ENCODE data around the gene SNX5. TPM values are rescaled to one million over a fixed set of nuclear protein-coding genes. Genes with fewer than 3 reads are reported as not detected.

The SNX5 gene
- total and polyA plus RNA-seq, 5 experiments from 2014 or later, result 38.8 to 68.2 (median 56.9) TPM

GRCh38 chr20:18005170-18005989 lies 36.8 kb upstream of the SNX5 start:
- POLR2A ChIA-PET, result no interaction called here
- ATAC-seq, result no peak
- peaks cover 0 to 17% (median 0%) of the 10 kb centered on the region in 4 donors for H3K4me1 Mint-ChIP-seq
- H3K36me3 Mint-ChIP-seq, result no peaks in the 10 kb centered on the region
- no peak for DNase-seq
- peak overlapping the region in 1 of 10 donors; percentile 57 for H3K27ac Mint-ChIP-seq
- H3K4me3 Mint-ChIP-seq, result peak overlapping the region in 1 of 10 donors; percentile 2
- peaks cover 0 to 4% (median 0%) of the 10 kb centered on the region in 5 donors for H3K27me3 Mint-ChIP-seq
- no peaks in the 10 kb centered on the region for H3K9me3 Mint-ChIP-seq

GRCh38 chr20:18004384-18005031 lies 35.9 kb upstream of the SNX5 start:
- H3K27ac Mint-ChIP-seq, result peak overlapping the region in 1 of 10 donors; percentile 58
- H3K4me1 Mint-ChIP-seq, result peaks cover 0 to 17% (median 0%) of the 10 kb centered on the region in 4 donors
- H3K36me3 Mint-ChIP-seq, result no peaks in the 10 kb centered on the region
- ATAC-seq (no peak), DNase-seq (no peak)
- H3K4me3 Mint-ChIP-seq, result no peak overlapping the region
- POLR2A ChIA-PET, result no interaction called here
- H3K27me3 Mint-ChIP-seq, result peaks cover 2 to 5% (median 2%) of the 10 kb centered on the region in 5 donors
- H3K9me3 Mint-ChIP-seq, result no peaks in the 10 kb centered on the region

GRCh38 chr20:18003897-18004296 lies 35.3 kb upstream of the SNX5 start:
- POLR2A ChIA-PET, result no interaction called here
- DNase-seq (no peak), ATAC-seq (no peak)
- Mint-ChIP-seq H3K27me3 (peaks cover 2 to 9% (median 5%) of the 10 kb centered on the region in 5 donors), H3K36me3 (no peaks in the 10 kb centered on the region), H3K4me3 (no peak overlapping the region), H3K9me3 (no peaks in the 10 kb centered on the region), H3K27ac (peak overlapping the region in 2 of 10 donors; percentile 8 to 58), H3K4me1 (peaks cover 0 to 17% (median 0%) of the 10 kb centered on the region in 4 donors)

GRCh38 chr20:18001131-18001921 lies 32.7 kb upstream of the SNX5 start:
- DNase-seq, result no peak
- ATAC-seq, result no peak
- H3K27ac Mint-ChIP-seq, result no peak overlapping the region
- H3K4me1 Mint-ChIP-seq, result peaks cover 0 to 24% (median under 1%) of the 10 kb centered on the region in 4 donors
- H3K36me3 Mint-ChIP-seq, result no peaks in the 10 kb centered on the region
- POLR2A ChIA-PET, result interaction anchor here (0.7 kb wide), 1 partner anchor 30 kb away, joined by 4 read pairs; no protein-coding TSS in a partner anchor
- H3K27me3 Mint-ChIP-seq, result peaks cover 4 to 28% (median 17%) of the 10 kb centered on the region in 5 donors
- H3K9me3 Mint-ChIP-seq, result no peaks in the 10 kb centered on the region
- H3K4me3 Mint-ChIP-seq, result no peak overlapping the region

- no peak overlapping the region for H3K4me3 Mint-ChIP-seq
- ATAC-seq, result no peak
- POLR2A ChIA-PET, result no interaction called here
- H3K9me3 Mint-ChIP-seq, result peaks cover 0 to 1% (median 0%) of the 10 kb centered on the region in 9 donors
- no peak overlapping the region for H3K27ac Mint-ChIP-seq
- DNase-seq, result no peak
- H3K4me1 Mint-ChIP-seq, result peaks cover 5 to 23% (median 6%) of the 10 kb centered on the region in 4 donors
- H3K27me3 Mint-ChIP-seq, result peaks cover 14 to 45% (median 24%) of the 10 kb centered on the region in 5 donors
- no peaks in the 10 kb centered on the region for H3K36me3 Mint-ChIP-seq
Measured at GRCh38 chr20:17999566-17999965, 31.0 kb upstream of the SNX5 start.

- H3K4me1 Mint-ChIP-seq, result peaks cover 5 to 14% (median 6%) of the 10 kb centered on the region in 4 donors
- no peaks in the 10 kb centered on the region for H3K36me3 Mint-ChIP-seq
- H3K27ac Mint-ChIP-seq, result no peak overlapping the region
- H3K9me3 Mint-ChIP-seq, result peaks cover 0 to 1% (median 0%) of the 10 kb centered on the region in 9 donors
- H3K27me3 Mint-ChIP-seq, result peaks cover 14 to 57% (median 27%) of the 10 kb centered on the region in 5 donors
- H3K4me3 Mint-ChIP-seq, result no peak overlapping the region
- ATAC-seq (no peak), DNase-seq (no peak)
- POLR2A ChIA-PET, result no interaction called here
Measured at GRCh38 chr20:17998446-17998845, 29.9 kb upstream of the SNX5 start.

GRCh38 chr20:17995967-17996819 lies 27.6 kb upstream of the SNX5 start:
- DNase-seq (peak in 8 of 10 donors; percentile 8 to 73 (median 46)), ATAC-seq (peak; percentile 80 to 83)
- H3K36me3 Mint-ChIP-seq, result peaks cover 0 to 3% (median 1%) of the 10 kb centered on the region in 3 donors
- H3K4me3 Mint-ChIP-seq, result no peak overlapping the region
- peaks cover 0 to 1% (median 0%) of the 10 kb centered on the region in 9 donors for H3K9me3 Mint-ChIP-seq
- H3K4me1 Mint-ChIP-seq, result peaks cover 5 to 13% (median 6%) of the 10 kb centered on the region in 4 donors
- H3K27ac Mint-ChIP-seq, result peak overlapping the region in 2 of 10 donors; percentile 3 to 31
- peaks cover 14 to 74% (median 27%) of the 10 kb centered on the region in 5 donors for H3K27me3 Mint-ChIP-seq
- POLR2A ChIA-PET, result interaction anchor here (0.7 to 1.4 kb wide), 3 partner anchors 35 to 492 kb away, joined by 5 read pairs; no protein-coding TSS in a partner anchor

- no peak overlapping the region for H3K27ac Mint-ChIP-seq
Measured at GRCh38 chr20:17993546-17993945, 25.0 kb upstream of the SNX5 start.

GRCh38 chr20:17992847-17993513 lies 24.4 kb upstream of the SNX5 start:
- no peak overlapping the region for H3K4me3 Mint-ChIP-seq
- peaks cover 0 to 1% (median 0%) of the 10 kb centered on the region in 9 donors for H3K9me3 Mint-ChIP-seq
- peaks cover 4 to 18% (median 7%) of the 10 kb centered on the region in 3 donors for H3K36me3 Mint-ChIP-seq
- peaks cover 12 to 56% (median 16%) of the 10 kb centered on the region in 5 donors for H3K27me3 Mint-ChIP-seq
- ATAC-seq, result no peak
- H3K27ac Mint-ChIP-seq, result no peak overlapping the region
- no peak for DNase-seq
- H3K4me1 Mint-ChIP-seq, result peaks cover 5 to 20% (median 14%) of the 10 kb centered on the region in 4 donors
- POLR2A ChIA-PET, result interaction anchor here (0.7 kb wide), 1 partner anchor 25 kb away, joined by 3 read pairs; no protein-coding TSS in a partner anchor

More at GRCh38 chr20:17993546-17993945, 25.0 kb upstream of the SNX5 start:
- Mint-ChIP-seq H3K9me3 (peaks cover 0 to 1% (median 0%) of the 10 kb centered on the region in 9 donors), H3K27me3 (peaks cover 12 to 61% (median 20%) of the 10 kb centered on the region in 5 donors), H3K4me1 (peaks cover 5 to 15% (median 9%) of the 10 kb centered on the region in 4 donors), H3K36me3 (peaks cover 4 to 16% (median 7%) of the 10 kb centered on the region in 3 donors), H3K4me3 (no peak overlapping the region)
- POLR2A ChIA-PET, result no interaction called here
- no peak for ATAC-seq
- DNase-seq, result no peak

- peak overlapping the region in 1 of 10 donors; percentile 56 for H3K27ac Mint-ChIP-seq
- H3K4me3 Mint-ChIP-seq, result no peak overlapping the region
- peaks cover 4 to 18% (median 7%) of the 10 kb centered on the region in 3 donors for H3K36me3 Mint-ChIP-seq
- ATAC-seq (no peak), DNase-seq (no peak)
- POLR2A ChIA-PET, result no interaction called here
- H3K9me3 Mint-ChIP-seq, result peaks cover 0 to 1% (median 0%) of the 10 kb centered on the region in 9 donors
- peaks cover 10 to 48% (median 16%) of the 10 kb centered on the region in 5 donors for H3K27me3 Mint-ChIP-seq
- H3K4me1 Mint-ChIP-seq, result peaks cover 11 to 22% (median 20%) of the 10 kb centered on the region in 4 donors
Measured at GRCh38 chr20:17992224-17992637, 23.6 kb upstream of the SNX5 start.
